Astrocyte (in vitro differentiated cells and primary cell): ENCODE data around the gene FGF19. TPM values are rescaled to one million over a fixed set of nuclear protein-coding genes. Genes with fewer than 3 reads are reported as not detected.

Source experiments
- DNase-seq: peaks from one replicate; pipeline ENCODE4 v3.0.0-alpha.2; 2010; ENCODE audit warnings: low read depth
- FAIRE-seq: peaks from 2 replicates; lab custom pipeline; 2011; peaks lifted over from hg19 to GRCh38; lab: Jason Lieb, UNC
- H2AFZ ChIP-seq: 2 replicates; pipeline ENCODE4 v1.6.0; 2012; ENCODE audit warnings: low read depth, low read length, inconsistent platforms
- H3K27ac ChIP-seq: 2 replicates; pipeline ENCODE4 v1.5.1; 2011; ENCODE audit warnings: low read depth, low read length, inconsistent platforms
- H3K27me3 ChIP-seq: 2 replicates; pipeline ENCODE4 v1.6.0; 2011; ENCODE audit warnings: low read length, inconsistent platforms; ENCODE audit not compliant: insufficient read depth
- H3K36me3 ChIP-seq: 2 replicates; pipeline ENCODE4 v1.5.1; 2011; ENCODE audit warnings: low read length, inconsistent platforms; ENCODE audit not compliant: insufficient read depth
- H3K4me1 ChIP-seq: 2 replicates; pipeline ENCODE4 v1.5.1; 2011; ENCODE audit warnings: low read length, inconsistent platforms; ENCODE audit not compliant: insufficient read depth
- H3K4me2 ChIP-seq: 2 replicates; pipeline ENCODE4 v1.6.0; 2012; ENCODE audit warnings: low read length, inconsistent platforms
- H3K4me3 ChIP-seq: 2 replicates; pipeline ENCODE4 v1.5.1; 2011; ENCODE audit warnings: low read depth, mild to moderate bottlenecking, low read length, inconsistent platforms; ENCODE audit not compliant: insufficient read depth
- H3K79me2 ChIP-seq: 2 replicates; pipeline ENCODE4 v1.6.0; 2012; ENCODE audit warnings: mild to moderate bottlenecking, low read length, inconsistent platforms; ENCODE audit not compliant: insufficient read depth
- H3K9ac ChIP-seq: 2 replicates; pipeline ENCODE4 v1.6.0; 2012; ENCODE audit warnings: mild to moderate bottlenecking, low read length, inconsistent platforms
- H3K9me3 ChIP-seq: 2 replicates; pipeline ENCODE4 v1.5.1; 2012; ENCODE audit warnings: low read depth, mild to moderate bottlenecking, low read length, inconsistent platforms; ENCODE audit not compliant: insufficient read depth
- H4K20me1 ChIP-seq: 2 replicates; pipeline ENCODE4 v1.6.0; 2012; ENCODE audit warnings: low read length, inconsistent platforms; ENCODE audit not compliant: insufficient read depth
- H3K27ac Mint-ChIP-seq: one replicate; pipeline ENCODE4 v1.8.0; 2021; ENCODE audit warnings: mild to moderate bottlenecking, mixed read lengths; ENCODE audit not compliant: unreplicated experiment
- H3K27me3 Mint-ChIP-seq: one replicate; pipeline ENCODE4 v1.8.0; 2021; ENCODE audit warnings: low read depth, mixed read lengths; ENCODE audit not compliant: unreplicated experiment
- H3K36me3 Mint-ChIP-seq: one replicate; pipeline ENCODE4 v1.8.0; 2021; ENCODE audit warnings: low read depth, mixed read lengths; ENCODE audit not compliant: unreplicated experiment
- H3K4me1 Mint-ChIP-seq: one replicate; pipeline ENCODE4 v1.8.0; 2021; ENCODE audit warnings: low read depth, mixed read lengths; ENCODE audit not compliant: unreplicated experiment
- H3K4me3 Mint-ChIP-seq: one replicate; pipeline ENCODE4 v1.8.0; 2021; ENCODE audit warnings: mild to moderate bottlenecking, moderate library complexity, mixed read lengths; ENCODE audit not compliant: unreplicated experiment
- H3K9me3 Mint-ChIP-seq: one replicate; pipeline ENCODE4 v1.8.0; 2021; ENCODE audit warnings: mild to moderate bottlenecking, mixed read lengths; ENCODE audit not compliant: unreplicated experiment
- EZH2 ChIP-seq: IDR thresholded peaks from 2 replicates; pipeline ENCODE4 v1.6.1; 2012; ENCODE audit warnings: mild to moderate bottlenecking, low read length, inconsistent platforms; ENCODE audit not compliant: insufficient read depth
- total RNA-seq: library from RNA; stranded (reverse); gene quantifications from 2 replicates; pipeline ENCODE4 v1.2.1, GENCODE V29; 2021
- TF ChIP-seq, protein P1 (sequence below): IDR thresholded peaks from 2 replicates; pipeline ENCODE4 v1.5.1; 2011; ENCODE audit warnings: low read depth, mild to moderate bottlenecking, inconsistent platforms, low read length, moderate library complexity; ENCODE audit not compliant: insufficient read depth

FGF19 gene
- total RNA-seq, 1 donor from 2014 or later = not detected

DNA sequence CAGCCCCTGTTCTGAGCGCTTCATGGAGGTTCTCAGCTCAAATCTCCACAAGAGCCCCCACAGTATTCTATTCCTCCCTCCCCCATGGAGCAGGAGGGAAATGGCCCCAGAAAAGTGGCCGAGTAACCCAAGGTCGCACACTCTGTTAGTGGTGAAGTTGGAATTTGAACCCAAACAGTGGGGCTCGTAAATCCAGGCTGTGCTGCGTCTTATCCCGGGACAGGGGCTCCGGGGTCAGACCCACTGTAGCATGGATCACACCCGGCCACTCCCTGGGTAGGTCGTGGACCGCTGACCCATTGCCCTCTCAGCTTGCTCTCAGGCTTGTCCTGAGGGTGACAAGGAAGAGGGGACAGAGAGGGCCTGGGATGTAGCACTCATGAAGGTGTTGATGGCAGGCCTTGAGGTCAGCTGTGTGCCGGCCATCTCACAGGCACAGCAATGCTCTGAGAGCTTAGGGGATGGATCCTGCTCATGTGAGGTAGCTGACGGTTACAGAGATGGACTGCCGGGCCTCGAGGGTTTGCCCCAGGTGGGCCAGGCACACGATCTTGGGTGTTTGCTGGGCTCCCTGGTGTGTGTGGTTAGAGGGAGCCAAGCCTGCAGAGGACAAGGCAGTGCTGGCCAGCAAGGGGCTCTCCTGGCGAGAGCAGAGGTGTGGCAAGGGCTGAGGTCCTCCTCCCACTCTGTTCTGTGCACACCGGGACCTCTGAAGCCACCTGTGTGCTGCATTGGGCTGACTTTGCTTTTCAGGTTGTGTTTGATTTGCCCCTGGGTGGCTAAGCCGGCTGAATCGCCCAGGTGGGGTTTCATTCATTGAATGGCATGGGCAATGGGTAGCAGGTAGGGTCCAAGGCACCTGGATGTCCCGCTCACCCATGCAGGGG is 2.3 kb upstream of the FGF19 start:
- Histone ChIP-seq H3K4me1 (no peaks in the 10 kb centered on the region), H3K27me3 (peaks cover 57% of the 10 kb centered on the region), H3K9ac (no peak overlapping the region), H3K4me2 (peak overlapping the region; percentile 30), H3K36me3 (no peaks in the 10 kb centered on the region), H3K79me2 (no peaks in the 10 kb centered on the region), H2AFZ (no peak overlapping the region), H3K4me3 (no peak overlapping the region), H3K9me3 (no peaks in the 10 kb centered on the region), H4K20me1 (no peaks in the 10 kb centered on the region), H3K27ac (no peak overlapping the region)
- Mint-ChIP-seq H3K4me1 (peaks cover 2% of the 10 kb centered on the region), H3K4me3 (no peak overlapping the region), H3K36me3 (no peaks in the 10 kb centered on the region), H3K27me3 (peaks cover 54% of the 10 kb centered on the region), H3K27ac (no peak overlapping the region), H3K9me3 (no peaks in the 10 kb centered on the region)
- FAIRE-seq (no peak), DNase-seq (no peak)
- peak; percentile 2 for TF ChIP-seq EZH2
- TF ChIP-seq, protein P1, sequence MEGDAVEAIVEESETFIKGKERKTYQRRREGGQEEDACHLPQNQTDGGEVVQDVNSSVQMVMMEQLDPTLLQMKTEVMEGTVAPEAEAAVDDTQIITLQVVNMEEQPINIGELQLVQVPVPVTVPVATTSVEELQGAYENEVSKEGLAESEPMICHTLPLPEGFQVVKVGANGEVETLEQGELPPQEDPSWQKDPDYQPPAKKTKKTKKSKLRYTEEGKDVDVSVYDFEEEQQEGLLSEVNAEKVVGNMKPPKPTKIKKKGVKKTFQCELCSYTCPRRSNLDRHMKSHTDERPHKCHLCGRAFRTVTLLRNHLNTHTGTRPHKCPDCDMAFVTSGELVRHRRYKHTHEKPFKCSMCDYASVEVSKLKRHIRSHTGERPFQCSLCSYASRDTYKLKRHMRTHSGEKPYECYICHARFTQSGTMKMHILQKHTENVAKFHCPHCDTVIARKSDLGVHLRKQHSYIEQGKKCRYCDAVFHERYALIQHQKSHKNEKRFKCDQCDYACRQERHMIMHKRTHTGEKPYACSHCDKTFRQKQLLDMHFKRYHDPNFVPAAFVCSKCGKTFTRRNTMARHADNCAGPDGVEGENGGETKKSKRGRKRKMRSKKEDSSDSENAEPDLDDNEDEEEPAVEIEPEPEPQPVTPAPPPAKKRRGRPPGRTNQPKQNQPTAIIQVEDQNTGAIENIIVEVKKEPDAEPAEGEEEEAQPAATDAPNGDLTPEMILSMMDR = no peak

DNA sequence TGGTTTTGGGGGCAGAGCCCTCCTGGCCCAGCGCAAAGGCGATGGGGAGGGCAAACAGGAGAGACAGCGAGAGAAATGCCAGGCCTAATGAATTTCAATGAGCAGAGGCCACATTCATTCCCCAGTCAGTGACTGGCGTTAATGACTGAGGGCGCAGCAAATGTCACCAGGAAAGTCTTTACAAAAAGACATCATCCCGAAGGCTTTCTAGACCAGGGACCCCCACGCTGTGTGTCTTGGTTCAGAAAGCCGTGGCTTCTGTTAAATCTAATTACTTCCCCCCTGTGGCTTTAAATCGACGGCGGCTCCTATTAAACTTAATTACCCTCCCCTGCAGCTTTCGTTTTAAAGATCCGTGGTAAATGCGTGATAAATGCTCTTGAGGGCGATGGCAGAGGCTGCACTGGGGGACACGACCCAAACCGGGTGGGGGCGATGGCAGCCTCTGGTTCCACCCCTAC is 1.6 kb upstream of the FGF19 start:
- FAIRE-seq (no peak), DNase-seq (no peak)
- no peak overlapping the region for H2AFZ ChIP-seq
- no peaks in the 10 kb centered on the region for H3K9me3 Mint-ChIP-seq
- H3K4me1 Mint-ChIP-seq = peaks cover 5% of the 10 kb centered on the region
- no peak overlapping the region for H3K27ac ChIP-seq
- H3K9ac ChIP-seq = no peak overlapping the region
- peaks cover 62% of the 10 kb centered on the region for H3K27me3 ChIP-seq
- peaks cover 4% of the 10 kb centered on the region for H3K4me1 ChIP-seq
- H3K4me3 ChIP-seq = no peak overlapping the region
- TF ChIP-seq, protein P1 = no peak
- peak; percentile 25 for TF ChIP-seq EZH2
- H3K79me2 ChIP-seq = no peaks in the 10 kb centered on the region
- no peak overlapping the region for H3K27ac Mint-ChIP-seq
- H3K27me3 Mint-ChIP-seq = peaks cover 58% of the 10 kb centered on the region
- no peaks in the 10 kb centered on the region for H4K20me1 ChIP-seq
- no peaks in the 10 kb centered on the region for H3K9me3 ChIP-seq
- no peaks in the 10 kb centered on the region for H3K36me3 ChIP-seq
- no peaks in the 10 kb centered on the region for H3K36me3 Mint-ChIP-seq
- H3K4me3 Mint-ChIP-seq = no peak overlapping the region
- H3K4me2 ChIP-seq = peak overlapping the region; percentile 30
